Diencephalon (tissue), 1 donor: Measurements from ENCODE around the gene RPS6KA4. TPM values are rescaled to one million over a fixed set of nuclear protein-coding genes. Genes with fewer than 3 reads are reported as not detected.

ENCODE experiments used
- small RNA-seq: library from RNA; depleted of rRNA; stranded (forward); fragments of <200 nt; gene quantifications from one replicate; pipeline ENCODE3, GENCODE V24; 2014
- total RNA-seq: library from RNA; depleted of rRNA; stranded (reverse); fragments of >200 nt; gene quantifications from one replicate; pipeline ENCODE4 v1.2.3, GENCODE V29; 2014

Gene RPS6KA4
- total RNA-seq: 13.8 TPM

DNA sequence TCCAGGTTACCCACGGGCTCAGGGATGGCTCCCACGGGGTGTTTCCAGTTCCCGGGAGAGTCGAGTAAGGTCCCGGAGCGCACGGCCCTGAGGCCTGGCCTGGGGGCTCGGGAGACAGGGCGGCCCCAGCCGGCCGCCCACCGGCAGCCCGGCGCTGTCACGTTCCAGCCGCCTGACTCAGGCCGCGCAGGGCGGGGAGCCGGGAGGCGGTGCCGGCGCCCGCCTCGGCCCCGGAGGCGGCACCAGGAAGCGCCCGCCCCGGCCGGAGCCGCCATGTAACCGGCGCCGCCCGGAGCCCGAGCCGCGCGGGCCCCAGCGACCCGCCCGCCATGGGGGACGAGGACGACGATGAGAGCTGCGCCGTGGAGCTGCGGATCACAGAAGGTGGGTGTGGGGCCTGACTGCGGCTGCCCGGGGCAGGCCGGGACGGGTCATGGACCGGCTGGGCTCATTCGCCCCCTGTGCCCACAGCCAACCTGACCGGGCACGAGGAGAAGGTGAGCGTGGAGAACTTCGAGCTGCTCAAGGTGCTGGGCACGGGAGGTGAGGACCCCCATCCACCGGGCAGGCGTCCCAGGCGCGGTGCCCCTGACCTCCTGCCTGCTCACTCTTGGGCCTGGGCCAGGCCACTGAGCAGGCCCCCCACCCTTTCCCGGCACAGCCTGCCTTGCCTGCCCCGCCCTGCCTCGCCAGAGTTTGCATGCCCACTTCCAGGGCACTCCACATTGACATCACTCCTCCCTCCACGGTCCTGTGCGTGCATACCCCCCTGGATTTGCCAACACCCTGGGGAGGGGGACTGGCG is at the start of gene RPS6KA4:
Gene RPS6KA4, plus strand, starts transcription at position 256 of the 805 bp plus-strand sequence. Its CDS starts 74 bp downstream, at position 330.

DNA sequence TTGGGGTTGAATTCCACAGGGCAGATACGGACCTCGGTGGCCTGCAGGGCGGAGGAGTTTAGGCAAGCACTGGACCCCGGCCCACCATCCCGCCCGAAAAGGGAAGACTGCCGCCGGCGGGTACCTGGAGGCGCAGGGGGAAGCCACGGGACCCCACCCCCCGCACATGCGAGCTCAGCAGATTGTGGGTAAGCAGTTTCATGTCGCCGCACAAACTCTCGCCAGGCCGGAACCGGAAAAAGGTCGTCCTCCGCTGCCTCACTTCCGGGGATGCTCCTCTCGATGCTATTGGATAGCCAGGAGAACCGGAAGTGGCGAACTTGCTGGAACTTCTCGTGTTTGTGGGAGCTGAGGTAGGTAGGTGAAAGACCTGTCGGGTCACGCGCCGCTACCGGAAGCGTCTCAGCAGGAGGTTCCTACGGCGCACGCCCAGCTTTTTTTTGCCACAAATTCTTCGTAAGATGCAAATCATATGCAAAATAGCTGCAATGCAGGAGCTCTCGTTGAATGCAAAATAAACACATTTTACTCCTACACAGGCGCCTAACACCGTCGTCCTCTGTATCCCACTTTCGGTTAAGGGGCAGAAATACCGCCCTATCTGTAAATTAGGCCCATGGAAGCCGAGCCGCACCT is 41.5 kb upstream of the RPS6KA4 start, which contains the start of gene TRMT112:
Gene TRMT112, minus strand, starts transcription at position 235 of the 636 bp plus-strand sequence. Its CDS starts 33 bp downstream, at position 202.

DNA sequence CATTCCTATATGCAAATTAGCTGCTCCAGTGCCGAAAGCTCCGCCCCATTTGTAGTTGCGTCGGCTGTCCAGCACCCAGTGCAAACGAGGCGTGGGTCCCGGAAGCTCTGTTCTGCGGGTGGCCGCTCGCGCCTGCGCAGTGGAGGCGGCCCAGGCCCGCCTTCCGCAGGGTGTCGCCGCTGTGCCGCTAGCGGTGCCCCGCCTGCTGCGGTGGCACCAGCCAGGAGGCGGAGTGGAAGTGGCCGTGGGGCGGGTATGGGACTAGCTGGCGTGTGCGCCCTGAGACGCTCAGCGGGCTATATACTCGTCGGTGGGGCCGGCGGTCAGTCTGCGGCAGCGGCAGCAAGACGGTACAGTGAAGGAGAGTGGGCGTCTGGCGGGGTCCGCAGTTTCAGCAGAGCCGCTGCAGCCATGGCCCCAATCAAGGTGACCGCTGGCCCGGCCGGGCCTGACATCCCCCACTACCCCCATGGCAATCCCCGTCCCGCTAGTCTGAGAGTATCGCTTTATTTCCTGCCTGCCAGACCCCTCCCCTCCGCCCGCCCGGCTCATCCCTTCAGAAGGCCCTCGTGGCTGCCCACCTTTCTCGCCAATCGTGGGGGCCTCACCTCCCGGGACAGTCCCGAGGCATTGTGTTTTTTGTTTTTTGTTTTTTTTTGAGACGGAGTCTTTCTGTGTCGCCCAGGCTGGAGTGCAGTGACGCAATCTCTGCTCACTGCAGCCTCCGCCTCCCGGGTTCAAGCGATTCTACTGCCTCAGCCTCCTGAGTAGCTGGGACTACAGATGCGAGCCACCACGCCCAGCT is 40.8 kb upstream of the RPS6KA4 start, which contains the start of gene PRDX5:
Gene PRDX5, plus strand, starts transcription at position 161 of the 805 bp plus-strand sequence. Its CDS starts 95 bp downstream, at position 256.

DNA sequence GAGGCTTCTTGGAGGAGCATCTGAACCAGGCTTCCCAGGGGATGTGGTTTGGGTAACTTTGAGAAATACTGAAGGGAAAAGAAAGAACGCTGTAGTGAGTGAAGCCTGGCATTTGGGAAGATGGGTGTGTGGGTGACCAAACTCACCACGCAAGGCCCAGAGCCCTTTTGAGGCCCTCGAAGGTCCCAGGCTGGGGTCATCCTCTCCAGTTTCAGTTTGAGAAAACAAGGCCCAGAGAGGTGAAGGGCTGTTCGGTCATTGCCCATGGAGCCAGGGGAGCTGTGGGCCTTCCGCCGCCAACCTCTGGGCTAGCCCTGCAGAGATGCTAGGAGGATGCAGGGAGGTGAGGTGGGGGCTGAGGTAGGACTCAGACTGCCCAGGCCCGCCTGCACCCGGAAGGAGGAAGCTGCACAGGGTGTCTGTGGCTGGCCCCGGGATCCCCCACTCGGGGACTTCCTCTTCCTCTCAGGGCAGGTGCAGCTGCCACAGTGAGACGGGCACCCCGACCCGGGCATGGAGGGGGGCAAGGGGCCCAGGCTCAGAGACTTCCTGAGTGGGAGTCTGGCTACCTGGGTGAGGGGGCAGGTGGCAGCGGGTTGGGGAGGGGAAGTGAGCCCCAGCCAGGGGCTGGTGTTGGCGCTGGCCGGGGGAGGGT is 19.1 kb upstream of the RPS6KA4 start, which contains the start of gene CCDC88B:
Gene CCDC88B, plus strand, starts transcription at position 451 of the 655 bp plus-strand sequence. Its CDS starts 63 bp downstream, at position 514.

Small RNAs within 50 kb of the gene (small RNA-seq; reads per million reads assigned to genes)
- gene MIR1237: 0.15 reads per million
- gene MIR7155: not detected

Other genes starting within 250 kb of the RPS6KA4 start
- 8.8 TPM for gene MACROD1, start 193.0 kb upstream of the RPS6KA4 start, total RNA-seq
- 97.6 TPM for gene STIP1, start 173.0 kb upstream of the RPS6KA4 start, total RNA-seq
- gene FERMT3, start 152.4 kb upstream of the RPS6KA4 start, total RNA-seq: 2.3 TPM
- 14.1 TPM for gene TRPT1, start 133.0 kb upstream of the RPS6KA4 start, total RNA-seq
- gene NUDT22, start 132.9 kb upstream of the RPS6KA4 start, total RNA-seq: 14.5 TPM
- 19.4 TPM for gene DNAJC4, start 128.6 kb upstream of the RPS6KA4 start, total RNA-seq
- 50.7 TPM for gene VEGFB, start 124.6 kb upstream of the RPS6KA4 start, total RNA-seq
- 29.8 TPM for gene FKBP2, start 118.1 kb upstream of the RPS6KA4 start, total RNA-seq
- 64.6 TPM for gene PPP1R14B, start 112.2 kb upstream of the RPS6KA4 start, total RNA-seq
- 7.8 TPM for gene PLCB3, start 107.6 kb upstream of the RPS6KA4 start, total RNA-seq
- gene BAD, start 74.5 kb upstream of the RPS6KA4 start, total RNA-seq: 53.3 TPM
- 13.6 TPM for gene GPR137, start 73.3 kb upstream of the RPS6KA4 start, total RNA-seq
- 7.2 TPM for gene KCNK4, start 67.9 kb upstream of the RPS6KA4 start, total RNA-seq
- 2.1 TPM for gene CATSPERZ, start 58.8 kb upstream of the RPS6KA4 start, total RNA-seq
- 10.8 TPM for gene ESRRA, start 53.6 kb upstream of the RPS6KA4 start, total RNA-seq
- gene TRMT112, start 41.6 kb upstream of the RPS6KA4 start, total RNA-seq: 82.4 TPM
- gene PRDX5, start 41.0 kb upstream of the RPS6KA4 start, total RNA-seq: 200 TPM
- 3.2 TPM for gene CCDC88B, start 19.0 kb upstream of the RPS6KA4 start, total RNA-seq
- gene SLC22A11, start 196.8 kb downstream of the RPS6KA4 start, total RNA-seq: not detected
- gene SLC22A12, start 232.1 kb downstream of the RPS6KA4 start, total RNA-seq: not detected